ENCODE data around the gene BAZ2A. TPM values are rescaled to one million over a fixed set of nuclear protein-coding genes. Genes with fewer than 3 reads are reported as not detected.

The BAZ2A gene
- polyA plus RNA-seq, 1 of the 3 experiments (the other 2 are of a cell fraction) = 32.4 TPM

GRCh38 chr12:56616925-56617324 is 13.2 kb downstream of the BAZ2A start:
- Histone ChIP-seq H3K9ac (no peak overlapping the region), H3K4me1 (ENCODE audit: control insufficient read depth in 1 of 2, insufficient read depth in 2 of 2, low read depth in 1 of 2, low read length in 1 of 2) (no peaks in the 10 kb centered on the region), H3F3A (replicated peaks; ENCODE audit: insufficient read depth) (peaks cover 2% of the 10 kb centered on the region), H2AFZ (ENCODE audit: low read depth) (no peak overlapping the region), H3K4me2 (no peak overlapping the region), H3K9me3 (no peaks in the 10 kb centered on the region), H3K27ac (ENCODE audit: low read depth in 2 of 2, low read length in 1 of 2) (no peak overlapping the region), H3K36me3 (replicated peaks in 1 of 2; ENCODE audit: control insufficient read depth in 1 of 2, insufficient read depth in 2 of 2, low read length in 1 of 2) (peaks cover 64 to 83% of the 10 kb centered on the region in 2 experiments), H3K27me3 (ENCODE audit: insufficient read depth) (no peaks in the 10 kb centered on the region), H3K79me2 (ENCODE audit: insufficient read depth) (peaks cover 66% of the 10 kb centered on the region), H3K4me3 (ENCODE audit: low read depth in 2 of 2, low read length in 1 of 2) (no peak overlapping the region), H4K20me1 (ENCODE audit: insufficient read depth) (peaks cover 57% of the 10 kb centered on the region), H3K9me2 (no peaks in the 10 kb centered on the region)
- TF ChIP-seq RCOR1 (IDR thresholded peaks at IDR 0.05; ENCODE audit: low read length) (no peak), RFX5 (IDR thresholded peaks at IDR 0.05; ENCODE audit: low read length) (no peak), ZBTB33 (IDR thresholded peaks at IDR 0.05; ENCODE audit: borderline replicate concordance, low read depth) (no peak), EP300 (IDR thresholded peaks at IDR 0.05; ENCODE audit: borderline replicate concordance in 1 of 2, low read depth in 1 of 2, low read length in 1 of 2) (no peak), NFIC (IDR thresholded peaks at IDR 0.05; ENCODE audit: borderline replicate concordance) (no peak), REST (IDR thresholded peaks at IDR 0.05; ENCODE audit: low read depth, low read length) (no peak), TCF12 (IDR thresholded peaks at IDR 0.05) (no peak), MEF2A (IDR thresholded peaks at IDR 0.05; ENCODE audit: borderline replicate concordance, low read depth) (no peak)
- no peak for DNase-seq
- CTCF ChIA-PET = interaction anchor here (1.0 to 1.6 kb wide), 3 partner anchors 9 to 20 kb away, joined by 3 to 12 read pairs (median 4); no protein-coding TSS in a partner anchor
- POLR2A ChIA-PET = no interaction called here

GRCh38 chr12:56616244-56616643 is 13.9 kb downstream of the BAZ2A start:
- ChIA-PET CTCF (interaction anchor here (0.7 to 1.6 kb wide), 5 partner anchors 10 to 31 kb away, joined by 3 to 12 read pairs (median 3); no protein-coding TSS in a partner anchor), POLR2A (no interaction called here)
- Histone ChIP-seq H4K20me1 (ENCODE audit: insufficient read depth) (peaks cover 50% of the 10 kb centered on the region), H2AFZ (ENCODE audit: low read depth) (no peak overlapping the region), H3K27ac (ENCODE audit: low read depth in 2 of 2, low read length in 1 of 2) (no peak overlapping the region), H3K27me3 (ENCODE audit: insufficient read depth) (no peaks in the 10 kb centered on the region), H3K9me3 (no peaks in the 10 kb centered on the region), H3K4me1 (ENCODE audit: control insufficient read depth in 1 of 2, insufficient read depth in 2 of 2, low read depth in 1 of 2, low read length in 1 of 2) (no peaks in the 10 kb centered on the region), H3K4me2 (no peak overlapping the region), H3K36me3 (replicated peaks in 1 of 2; ENCODE audit: control insufficient read depth in 1 of 2, insufficient read depth in 2 of 2, low read length in 1 of 2) (peaks cover 71 to 85% of the 10 kb centered on the region in 2 experiments), H3K4me3 (ENCODE audit: low read depth in 2 of 2, low read length in 1 of 2) (no peak overlapping the region), H3K9me2 (no peaks in the 10 kb centered on the region), H3K79me2 (ENCODE audit: insufficient read depth) (peaks cover 59% of the 10 kb centered on the region), H3F3A (replicated peaks; ENCODE audit: insufficient read depth) (no peaks in the 10 kb centered on the region), H3K9ac (no peak overlapping the region)
- no peak for DNase-seq
- TF ChIP-seq JUND (IDR thresholded peaks at IDR 0.05) = no peak
- TF ChIP-seq EP300 (IDR thresholded peaks at IDR 0.05; ENCODE audit: borderline replicate concordance in 1 of 2, low read depth in 1 of 2, low read length in 1 of 2) = no peak
- no peak for TF ChIP-seq NFIC (IDR thresholded peaks at IDR 0.05; ENCODE audit: borderline replicate concordance)
- TF ChIP-seq ZBTB33 (IDR thresholded peaks at IDR 0.05; ENCODE audit: borderline replicate concordance, low read depth) = no peak
- TF ChIP-seq FOSL2 (IDR thresholded peaks at IDR 0.05; ENCODE audit: borderline replicate concordance, low read depth) = no peak
- no peak for TF ChIP-seq RFX5 (IDR thresholded peaks at IDR 0.05; ENCODE audit: low read length)
- TF ChIP-seq FOXJ3 (CRISPR knock-in tag; IDR thresholded peaks at IDR 0.05) = no peak
- no peak for TF ChIP-seq POLR2AphosphoS5 (IDR thresholded peaks at IDR 0.05; ENCODE audit: low read depth, low read length)
- TF ChIP-seq ELF1 (IDR thresholded peaks at IDR 0.05) = no peak
- TF ChIP-seq IRF3 (IDR thresholded peaks at IDR 0.05; ENCODE audit: low read depth, low read length) = no peak
- no peak for TF ChIP-seq FOXM1 (IDR thresholded peaks at IDR 0.05; ENCODE audit: low read depth)
- TF ChIP-seq RCOR1 (IDR thresholded peaks at IDR 0.05; ENCODE audit: low read length) = no peak
- no peak for TF ChIP-seq YY1 (IDR thresholded peaks at IDR 0.05; ENCODE audit: low read depth)
- TF ChIP-seq GABPA (IDR thresholded peaks at IDR 0.05; ENCODE audit: low read depth) = no peak
- no peak for TF ChIP-seq MXI1 (IDR thresholded peaks at IDR 0.05; ENCODE audit: low read depth, low read length)
- TF ChIP-seq RXRA (IDR thresholded peaks at IDR 0.05; ENCODE audit: borderline replicate concordance, low read depth) = no peak
- WGBS (ENCODE audit: low lambda C conversion rate) = 91% methylated on average over 3 of the region's 3 CpGs
